ENCODE results near the gene HOXC6. TPM values are rescaled to one million over a fixed set of nuclear protein-coding genes. Genes with fewer than 3 reads are reported as not detected.
A peak's percentile ranks its signal among the peaks of the same experiment; 100 is the strongest.

The HOXC6 gene
- total RNA-seq, 1 donor = 1.7 TPM

GRCh38 chr12:54000116-54001114 is 27.8 kb upstream of the HOXC6 start, which contains the start of gene HOXC9:
TSS of gene HOXC9 (plus strand) at chr12:54000161. CDS start at chr12:54000189, 28 bp downstream.
- no peak for DNase-seq (ENCODE audit: low read depth)
- TF ChIP-seq CTCF (IDR thresholded peaks at IDR 0.05; ENCODE audit: insufficient read depth, low read depth, low read length) = no peak
- H3K4me3 ChIP-seq (ENCODE audit: low read depth, low read length) = peak within 1 kb of the TSS; percentile 83

DNA sequence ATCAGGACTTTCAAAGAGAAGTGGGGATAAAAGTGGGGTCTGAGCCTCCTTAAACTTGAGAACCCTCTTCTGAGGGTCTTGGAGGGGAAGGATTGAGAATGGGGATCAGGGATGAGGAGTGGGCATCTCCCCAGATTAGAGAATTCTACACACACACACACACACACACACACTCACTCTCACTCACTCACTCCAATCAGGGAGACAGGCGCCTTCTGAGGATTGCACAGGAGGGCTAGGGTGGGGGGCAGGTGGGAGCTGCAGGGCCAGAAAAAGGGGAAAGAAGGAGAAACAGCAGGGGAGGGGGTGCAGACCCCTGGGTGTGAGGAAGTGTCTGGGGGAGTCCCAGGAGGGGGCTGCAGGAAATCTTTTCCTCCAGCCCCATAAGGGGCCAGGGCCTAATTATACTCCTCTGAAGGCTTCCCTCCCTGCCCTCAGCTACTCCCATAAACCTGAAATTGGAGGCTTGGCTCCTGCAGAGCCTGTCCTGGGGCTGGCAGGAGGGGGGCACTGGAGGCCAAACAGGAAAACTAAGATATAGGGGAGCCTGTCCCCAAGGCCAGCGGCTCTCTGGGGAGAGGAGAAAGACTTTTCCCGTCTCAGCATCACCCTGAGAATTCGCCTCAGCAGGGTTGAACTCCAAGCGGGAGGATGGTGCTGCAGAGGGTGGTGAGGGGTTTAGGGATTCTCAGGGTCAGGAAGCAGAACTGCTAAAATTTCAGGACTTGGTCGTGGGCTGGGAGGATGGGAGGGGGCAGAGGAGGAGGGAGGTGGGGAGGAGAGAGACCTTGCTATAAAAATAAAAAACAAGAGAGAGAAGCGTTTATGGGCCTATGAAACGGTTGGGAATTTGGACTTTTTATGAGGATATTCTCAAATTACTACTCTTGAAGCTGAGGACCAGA is 26.7 kb upstream of the HOXC6 start:
- no peak for DNase-seq (ENCODE audit: low read depth)
- peak overlapping the region; percentile 83 for H3K4me3 ChIP-seq (ENCODE audit: low read depth, low read length)
- TF ChIP-seq CTCF (IDR thresholded peaks at IDR 0.05; ENCODE audit: insufficient read depth, low read depth, low read length) = no peak

GRCh38 chr12:54002278-54002914 is 25.8 kb upstream of the HOXC6 start:
- H3K4me3 ChIP-seq (ENCODE audit: low read depth, low read length) = no peak overlapping the region
- no peak for TF ChIP-seq CTCF (IDR thresholded peaks at IDR 0.05; ENCODE audit: insufficient read depth, low read depth, low read length)
- DNase-seq (ENCODE audit: low read depth) = no peak

DNA sequence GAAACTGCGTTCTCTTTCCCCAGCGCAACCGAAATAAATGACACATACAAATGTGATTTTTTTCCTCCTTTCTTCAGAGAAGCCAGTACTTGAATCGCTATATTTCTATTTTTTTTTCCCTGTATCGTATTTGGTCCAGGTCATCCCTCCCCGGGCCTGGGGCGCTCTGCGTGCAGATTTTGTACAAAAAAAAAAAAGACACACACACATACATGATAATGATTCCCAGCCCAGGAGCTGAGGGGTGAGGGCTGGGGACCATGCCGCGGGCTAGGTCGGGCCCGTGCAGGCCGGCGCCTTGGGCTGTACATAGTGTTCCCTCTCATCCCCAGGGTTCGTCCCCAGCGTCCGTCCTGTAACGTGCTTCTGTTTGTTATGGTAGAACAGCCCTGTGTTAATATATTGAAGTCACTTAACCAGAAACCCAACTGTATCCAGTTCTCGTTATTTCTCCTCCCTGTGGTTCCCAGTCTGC is 25.3 kb upstream of the HOXC6 start:
- H3K4me3 ChIP-seq (ENCODE audit: low read depth, low read length) = no peak overlapping the region
- DNase-seq (ENCODE audit: low read depth) = no peak
- no peak for TF ChIP-seq CTCF (IDR thresholded peaks at IDR 0.05; ENCODE audit: insufficient read depth, low read depth, low read length)

GRCh38 chr12:54003625-54004024 is 24.6 kb upstream of the HOXC6 start:
- DNase-seq (ENCODE audit: low read depth) = no peak

More at GRCh38 chr12:54003625-54004024, 24.6 kb upstream of the HOXC6 start:
- no peak overlapping the region for H3K4me3 ChIP-seq (ENCODE audit: low read depth, low read length)
- no peak for TF ChIP-seq CTCF (IDR thresholded peaks at IDR 0.05; ENCODE audit: insufficient read depth, low read depth, low read length)

Data from fibroblast of villous mesenchyme (primary cell).